NCI-H128 (cell line): Measurements from ENCODE around the gene ID1.
A peak's percentile ranks its signal among the peaks of the same experiment; 100 is the strongest.

Source experiments
- DNase-seq: peaks from one replicate; lab custom pipeline; 2025; ENCODE audit not compliant: unreplicated experiment; lab: John Stamatoyannopoulos, UW

ID1 gene

GRCh38 chr20:31605031-31605901 is at the start of gene ID1:
Gene ID1 (plus strand): TSS chr20:31605289. CDS start chr20:31605388, 99 bp downstream.
- peak; percentile 97 for DNase-seq

GRCh38 chr20:31559704-31560093 is 45.4 kb upstream of the ID1 start:
- no peak for DNase-seq

GRCh38 chr20:31560094-31560745 is 44.9 kb upstream of the ID1 start:
- DNase-seq: peak; percentile 27

GRCh38 chr20:31560746-31561598 is 44.1 kb upstream of the ID1 start:
- DNase-seq: no peak

- DNase-seq: no peak
These were observed 42.8 kb upstream of the ID1 start for GRCh38 chr20:31562241-31562640.

GRCh38 chr20:31564284-31564683 is 40.8 kb upstream of the ID1 start:
- DNase-seq: no peak

- DNase-seq: no peak
These were observed 39.3 kb upstream of the ID1 start for GRCh38 chr20:31565699-31566318.

- DNase-seq: no peak
These were observed 38.8 kb upstream of the ID1 start for GRCh38 chr20:31566319-31566657.

- peak; percentile 46 for DNase-seq
These were observed 38.3 kb upstream of the ID1 start for GRCh38 chr20:31566658-31567379.

GRCh38 chr20:31567380-31567720 is 37.7 kb upstream of the ID1 start:
- no peak for DNase-seq

- no peak for DNase-seq
These were observed 36.9 kb upstream of the ID1 start for GRCh38 chr20:31568041-31568731.

- DNase-seq: no peak
These were observed 36.3 kb upstream of the ID1 start for GRCh38 chr20:31568773-31569162.

- peak; percentile 47 for DNase-seq
These were observed 35.7 kb upstream of the ID1 start for GRCh38 chr20:31569163-31570020.

- DNase-seq: no peak
These were observed 35.0 kb upstream of the ID1 start for GRCh38 chr20:31570021-31570463.

GRCh38 chr20:31570735-31571617 is 34.1 kb upstream of the ID1 start:
- no peak for DNase-seq

- peak; percentile 48 for DNase-seq
These were observed 32.9 kb upstream of the ID1 start for GRCh38 chr20:31572042-31572700.
